Mesodermal cell (in vitro differentiated cells): ENCODE measurements around the gene RPL35.
"Not testable (repeated sequence)": the region's sequence is repeated elsewhere in the genome, so short reads cannot be mapped to it uniquely, and the experiment has no call there.

Experiments used
- H3K27ac ChIP-seq: 2 replicates; pipeline ENCODE4 v1.7.0; 2013; ENCODE audit warnings: mild to moderate bottlenecking, low read depth, low read length, moderate library complexity; ENCODE audit not compliant: severe bottlenecking
- H3K36me3 ChIP-seq: 2 replicates; pipeline ENCODE4 v1.7.1; 2013; ENCODE audit warnings: mild to moderate bottlenecking, low read length, moderate library complexity; ENCODE audit not compliant: control insufficient read depth, insufficient read depth
- H3K4me1 ChIP-seq: one replicate; pipeline ENCODE4 v1.7.1; 2013; ENCODE audit warnings: mild to moderate bottlenecking, low read length; ENCODE audit not compliant: insufficient read depth, control insufficient read depth, poor library complexity, severe bottlenecking
- H3K4me3 ChIP-seq: 2 replicates; pipeline ENCODE4 v1.7.0; 2013; ENCODE audit warnings: low read length, control low read depth, mild to moderate bottlenecking; ENCODE audit not compliant: insufficient read depth, poor library complexity, severe bottlenecking; ENCODE audit errors: extremely low read depth
- H3K9me3 ChIP-seq: 2 replicates; pipeline ENCODE4 v1.7.1; 2013; ENCODE audit warnings: mild to moderate bottlenecking, low read length, moderate library complexity; ENCODE audit not compliant: control insufficient read depth
- WGBS, 2 experiments: methylation state at CpG; one replicate each; pipeline ENCODE4 v1.1.5; 2013; ENCODE audit warnings: missing lambda C conversion rate in 2 of 2; ENCODE audit not compliant: insufficient coverage in 2 of 2; 5-methylcytosine and 5-hydroxymethylcytosine counted together

The RPL35 gene

GRCh38 chr9:124852121-124852828 lies 9.5 kb downstream of the RPL35 start:
- 80 to 88% methylated on average over 8 to 11 of the region's 13 CpGs for WGBS, 2 experiments
- H3K9me3 ChIP-seq = no peaks in the 10 kb centered on the region
- H3K27ac ChIP-seq = no peak overlapping the region
- peaks cover 9% of the 10 kb centered on the region for H3K4me1 ChIP-seq
- peaks cover 10% of the 10 kb centered on the region for H3K36me3 ChIP-seq
- no peak overlapping the region for H3K4me3 ChIP-seq

GRCh38 chr9:124849801-124850200 lies 12.0 kb downstream of the RPL35 start:
- H3K4me3 ChIP-seq = no peak overlapping the region
- H3K27ac ChIP-seq = no peak overlapping the region
- 94 to 97% methylated on average over 9 to 10 of the region's 10 CpGs for WGBS, 2 experiments
- no peaks in the 10 kb centered on the region for H3K9me3 ChIP-seq
- no peaks in the 10 kb centered on the region for H3K36me3 ChIP-seq
- peaks cover 9% of the 10 kb centered on the region for H3K4me1 ChIP-seq

- Histone ChIP-seq H3K9me3 (no peaks in the 10 kb centered on the region), H3K4me1 (peaks cover 3% of the 10 kb centered on the region)
- WGBS, 2 experiments = 79 to 90% methylated on average over 4 to 5 of the region's 6 CpGs
Measured at GRCh38 chr9:124846969-124847368, 14.8 kb downstream of the RPL35 start.

GRCh38 chr9:124846467-124846866 lies 15.3 kb downstream of the RPL35 start:
- H3K4me1 ChIP-seq, H3K36me3 ChIP-seq, H3K9me3 ChIP-seq, H3K27ac ChIP-seq, H3K4me3 ChIP-seq: not testable (repeated sequence)
- 97% methylated on average over 5 to 6 of the region's 9 CpGs for WGBS, 2 experiments

More at GRCh38 chr9:124846969-124847368, 14.8 kb downstream of the RPL35 start:
- Histone ChIP-seq H3K4me3 (no peak overlapping the region), H3K27ac (no peak overlapping the region), H3K36me3 (no peaks in the 10 kb centered on the region)

GRCh38 chr9:124844291-124844690 lies 17.5 kb downstream of the RPL35 start:
- 92 to 100% methylated on average over 2 to 3 of the region's 4 CpGs for WGBS, 2 experiments
- no peaks in the 10 kb centered on the region for H3K4me1 ChIP-seq

GRCh38 chr9:124843456-124844034 lies 18.2 kb downstream of the RPL35 start:
- Histone ChIP-seq H3K36me3 (no peaks in the 10 kb centered on the region), H3K27ac (no peak overlapping the region), H3K4me1 (no peaks in the 10 kb centered on the region), H3K9me3 (no peaks in the 10 kb centered on the region), H3K4me3 (no peak overlapping the region)
- WGBS, 2 experiments = 91 to 96% methylated on average over 9 to 11 of the region's 11 CpGs

More at GRCh38 chr9:124844291-124844690, 17.5 kb downstream of the RPL35 start:
- Histone ChIP-seq H3K27ac (no peak overlapping the region), H3K36me3 (no peaks in the 10 kb centered on the region), H3K9me3 (no peaks in the 10 kb centered on the region), H3K4me3 (no peak overlapping the region)

GRCh38 chr9:124841075-124841821 lies 20.5 kb downstream of the RPL35 start:
- Histone ChIP-seq H3K27ac (no peak overlapping the region), H3K9me3 (no peaks in the 10 kb centered on the region), H3K36me3 (no peaks in the 10 kb centered on the region), H3K4me1 (no peaks in the 10 kb centered on the region), H3K4me3 (no peak overlapping the region)
- 92 to 100% methylated on average over 1 to 9 of the region's 14 CpGs for WGBS, 2 experiments

- Histone ChIP-seq H3K4me1 (no peaks in the 10 kb centered on the region), H3K36me3 (no peaks in the 10 kb centered on the region), H3K9me3 (no peaks in the 10 kb centered on the region), H3K4me3 (no peak overlapping the region), H3K27ac (no peak overlapping the region)
- WGBS, 2 experiments = 94% methylated on average over 5 to 14 of the region's 18 CpGs
Measured at GRCh38 chr9:124840300-124840833, 21.4 kb downstream of the RPL35 start.

- Histone ChIP-seq H3K36me3 (no peaks in the 10 kb centered on the region), H3K4me1 (no peaks in the 10 kb centered on the region), H3K27ac (peak overlapping the region; percentile 10), H3K4me3 (no peak overlapping the region), H3K9me3 (no peaks in the 10 kb centered on the region)
- WGBS, 2 experiments = 90 to 92% methylated on average over 8 of the region's 12 CpGs
Measured at GRCh38 chr9:124839612-124840299, 22.0 kb downstream of the RPL35 start.

GRCh38 chr9:124838567-124839275 lies 23.0 kb downstream of the RPL35 start:
- not testable (repeated sequence) for H3K36me3 ChIP-seq, H3K27ac ChIP-seq, H3K4me1 ChIP-seq, H3K9me3 ChIP-seq, H3K4me3 ChIP-seq
- 97% methylated on average over 20 to 23 of the region's 52 CpGs for WGBS, 2 experiments
